ENCODE data around the gene KCNQ2. TPM values are rescaled to one million over a fixed set of nuclear protein-coding genes. Genes with fewer than 3 reads are reported as not detected.

Gene KCNQ2
- polyA plus RNA-seq, 3 donors from 2014 or later: 0.73 TPM; not detected in 2

DNA sequence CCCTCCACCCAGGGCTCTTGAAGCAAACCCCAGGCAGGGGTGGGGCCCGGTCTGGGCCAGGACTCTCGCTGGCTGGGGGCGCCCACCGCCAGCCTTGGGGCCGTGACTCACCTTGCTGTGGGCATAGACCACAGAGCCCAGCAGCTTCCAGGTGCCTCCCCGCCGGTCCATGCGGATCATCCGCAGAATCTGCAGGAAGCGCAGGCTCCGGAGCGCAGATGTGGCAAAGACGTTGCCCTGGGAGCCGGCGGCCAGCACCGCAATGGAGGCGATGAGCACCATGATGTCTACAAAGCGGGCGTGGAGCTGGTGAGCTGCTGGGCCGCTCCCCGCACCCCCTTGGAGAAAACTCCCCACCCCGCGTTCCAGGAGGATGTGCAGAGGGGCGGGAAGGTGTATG, 27.9 kb downstream of the KCNQ2 start:
- peaks cover 7 to 20% (median 16%) of the 10 kb centered on the region in 3 donors for H3K27me3 Mint-ChIP-seq (ENCODE audit: low read depth in 3 of 3)

DNA sequence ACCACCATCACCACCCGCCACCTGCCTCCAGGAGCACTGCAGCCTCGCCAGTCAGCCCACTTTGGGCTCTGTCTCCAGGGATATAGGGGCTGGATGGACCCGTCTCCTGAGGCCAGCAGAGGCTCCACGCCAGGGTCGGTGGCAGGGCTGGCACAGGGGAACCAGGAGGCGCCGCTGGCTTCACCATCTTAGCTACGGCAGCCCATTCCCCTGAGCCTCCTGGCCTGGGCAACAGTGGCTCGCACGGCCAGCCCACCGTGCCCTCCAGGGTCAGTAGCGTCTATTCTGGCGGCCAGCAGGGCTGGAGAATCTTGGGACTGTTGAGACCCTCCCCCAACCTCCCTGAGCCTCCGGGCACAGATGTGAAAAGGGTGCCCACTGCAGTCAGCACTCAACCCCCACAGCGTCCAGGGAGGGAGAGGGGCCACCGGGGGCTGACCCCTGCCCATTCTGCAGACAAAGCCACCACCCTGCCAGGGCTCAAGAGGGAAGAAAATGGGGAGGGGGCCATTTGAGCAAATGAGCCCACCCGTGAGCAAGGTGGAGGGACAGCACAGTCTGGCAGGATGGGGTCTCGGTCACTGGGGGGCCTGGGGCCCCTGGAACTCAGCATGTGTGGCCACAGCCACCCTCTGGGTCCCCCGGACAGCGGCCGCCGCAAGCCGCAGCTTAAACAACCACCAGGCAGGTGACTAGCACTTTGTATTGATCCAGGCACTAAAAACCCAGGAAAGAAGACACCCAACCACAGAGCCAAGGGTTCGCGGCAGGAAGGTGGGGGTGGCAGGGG, 28.7 kb downstream of the KCNQ2 start:
- no peak for DNase-seq
- peaks cover 16 to 19% of the 10 kb centered on the region in 2 donors for H3K4me1 Mint-ChIP-seq
- H3K9me3 Mint-ChIP-seq: no peaks in the 10 kb centered on the region
- no peaks in the 10 kb centered on the region for H3K36me3 Mint-ChIP-seq
- peak overlapping the region in 2 of 6 donors; percentile 42 to 65 for H3K27ac Mint-ChIP-seq
- no peak overlapping the region for H3K4me3 Mint-ChIP-seq
- peaks cover 7 to 20% (median 16%) of the 10 kb centered on the region in 3 donors for H3K27me3 Mint-ChIP-seq (ENCODE audit: low read depth in 3 of 3)

More for the DNA sequence above, 27.9 kb downstream of the KCNQ2 start:
- Mint-ChIP-seq H3K27ac (no peak overlapping the region), H3K4me1 (peaks cover 16 to 19% of the 10 kb centered on the region in 2 donors), H3K9me3 (no peaks in the 10 kb centered on the region), H3K4me3 (no peak overlapping the region), H3K36me3 (no peaks in the 10 kb centered on the region)
- no peak for DNase-seq

DNA sequence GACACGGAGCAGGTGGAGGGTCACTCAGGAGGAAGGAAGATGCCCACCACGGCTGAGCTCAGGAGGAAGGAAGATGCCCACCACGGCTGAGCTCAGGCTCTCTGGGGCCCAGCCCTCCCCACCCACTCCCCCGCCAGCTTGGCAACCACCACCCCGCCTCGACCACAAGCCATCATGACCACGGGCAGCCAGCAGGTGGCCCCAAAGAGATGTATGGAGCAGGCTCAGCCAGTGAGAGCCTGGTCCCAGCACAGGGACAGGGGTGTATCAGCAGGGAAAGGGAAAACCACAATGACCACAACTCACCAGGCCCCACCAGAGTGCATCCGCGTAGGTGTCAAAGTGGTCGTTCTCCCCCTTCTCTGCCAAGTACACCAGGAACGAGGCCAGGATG, 30.4 kb downstream of the KCNQ2 start:
- H3K27ac Mint-ChIP-seq: peak overlapping the region in 5 of 6 donors; percentile 8 to 66 (median 42)
- peaks cover 19 to 20% of the 10 kb centered on the region in 2 donors for H3K4me1 Mint-ChIP-seq
- H3K27me3 Mint-ChIP-seq (ENCODE audit: low read depth in 3 of 3): peaks cover 7 to 20% (median 16%) of the 10 kb centered on the region in 3 donors
- DNase-seq: peak; percentile 37 to 40 (median 37)
- no peaks in the 10 kb centered on the region for H3K36me3 Mint-ChIP-seq
- H3K9me3 Mint-ChIP-seq: no peaks in the 10 kb centered on the region
- peak overlapping the region in 1 of 5 donors; percentile 40 for H3K4me3 Mint-ChIP-seq

DNA sequence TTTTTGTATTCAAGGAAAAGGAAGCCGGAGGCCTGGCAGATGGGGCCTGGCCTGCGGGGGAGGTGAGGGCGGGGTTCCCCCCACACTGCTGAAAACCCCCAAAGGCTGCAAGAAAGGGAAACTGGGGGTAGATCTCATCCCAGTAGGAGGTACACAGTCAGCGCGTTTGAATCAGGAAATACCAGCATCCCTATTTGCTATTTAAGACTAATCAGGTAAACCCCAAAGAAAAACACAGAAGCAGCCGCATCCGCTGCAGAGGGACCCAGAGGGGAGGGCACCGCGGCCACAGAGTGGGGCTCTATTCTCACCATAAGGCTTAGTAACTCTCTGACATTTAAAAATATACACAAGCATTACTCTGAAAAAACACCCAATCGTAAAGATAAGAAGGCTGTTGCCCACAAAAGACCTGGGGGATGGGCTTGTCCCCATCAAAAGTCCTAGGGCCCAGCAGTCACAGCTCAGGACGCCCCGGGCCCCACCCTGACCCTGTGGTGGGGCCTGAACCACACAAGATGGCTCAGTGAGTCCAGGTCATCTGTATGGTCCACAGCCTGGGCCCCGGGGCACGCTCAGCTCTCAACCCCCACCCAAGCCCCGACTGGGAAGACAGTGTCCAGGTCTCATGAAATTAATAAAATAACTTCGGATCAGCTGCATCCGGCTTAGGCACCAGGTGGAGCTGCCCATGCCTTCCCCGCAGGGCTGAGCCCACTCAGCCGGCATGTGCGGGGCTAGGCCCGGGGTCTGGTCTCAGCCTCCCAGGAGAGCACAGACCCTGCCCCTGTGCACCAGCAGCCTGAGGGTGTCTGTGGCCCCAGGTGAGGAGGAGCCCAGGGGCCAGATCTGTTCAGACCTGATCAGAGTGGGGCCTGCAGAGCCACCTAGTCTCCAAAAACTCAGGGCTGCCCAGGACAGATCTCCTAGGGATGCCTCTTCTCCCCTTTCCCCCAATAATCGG, 31.0 kb downstream of the KCNQ2 start:
- Mint-ChIP-seq H3K27ac (peak overlapping the region in 4 of 6 donors; percentile 8 to 66 (median 30)), H3K4me3 (peak overlapping the region; percentile 34 to 72 (median 61))

DNA sequence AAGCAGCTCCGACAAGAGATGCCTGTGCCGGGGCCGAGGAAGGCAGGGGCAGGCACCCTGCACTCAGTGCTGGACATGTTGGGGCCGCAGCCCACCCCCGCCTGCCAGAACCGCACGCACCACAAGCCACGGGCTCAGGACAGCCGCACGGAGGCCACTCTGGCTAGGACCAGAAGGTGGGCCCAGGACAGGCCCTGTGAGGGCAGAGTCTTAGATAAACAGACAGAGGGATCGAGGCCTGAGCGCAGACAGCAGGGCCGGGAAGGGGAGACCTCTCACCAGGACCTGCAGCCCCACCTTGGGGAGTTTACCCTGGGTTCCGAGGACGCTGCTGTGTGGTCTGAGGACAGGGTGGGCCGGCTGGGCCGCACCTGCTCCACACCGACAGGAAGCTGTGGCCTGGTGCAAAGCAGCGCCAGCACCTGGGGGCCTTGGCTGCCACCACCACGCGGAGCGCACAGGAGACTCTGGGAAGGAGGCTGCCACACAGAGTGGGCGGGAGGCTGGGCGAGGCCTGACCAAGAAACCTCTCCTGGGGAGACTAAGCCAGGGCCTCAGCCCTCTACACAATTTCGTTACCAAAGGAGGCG, 32.0 kb downstream of the KCNQ2 start:
- Mint-ChIP-seq H3K4me3 (no peak overlapping the region), H3K4me1 (peaks cover 19 to 22% of the 10 kb centered on the region in 2 donors), H3K27me3 (ENCODE audit: low read depth in 3 of 3) (peaks cover 7 to 20% (median 16%) of the 10 kb centered on the region in 3 donors), H3K36me3 (no peaks in the 10 kb centered on the region), H3K27ac (no peak overlapping the region), H3K9me3 (no peaks in the 10 kb centered on the region)
- no peak for DNase-seq

More for the DNA sequence above, 31.0 kb downstream of the KCNQ2 start:
- Mint-ChIP-seq H3K36me3 (no peaks in the 10 kb centered on the region), H3K27me3 (ENCODE audit: low read depth in 3 of 3) (peaks cover 7 to 20% (median 16%) of the 10 kb centered on the region in 3 donors), H3K4me1 (peaks cover 19 to 22% of the 10 kb centered on the region in 2 donors), H3K9me3 (no peaks in the 10 kb centered on the region)
- DNase-seq: peak; percentile 17 to 22 (median 21)

DNA sequence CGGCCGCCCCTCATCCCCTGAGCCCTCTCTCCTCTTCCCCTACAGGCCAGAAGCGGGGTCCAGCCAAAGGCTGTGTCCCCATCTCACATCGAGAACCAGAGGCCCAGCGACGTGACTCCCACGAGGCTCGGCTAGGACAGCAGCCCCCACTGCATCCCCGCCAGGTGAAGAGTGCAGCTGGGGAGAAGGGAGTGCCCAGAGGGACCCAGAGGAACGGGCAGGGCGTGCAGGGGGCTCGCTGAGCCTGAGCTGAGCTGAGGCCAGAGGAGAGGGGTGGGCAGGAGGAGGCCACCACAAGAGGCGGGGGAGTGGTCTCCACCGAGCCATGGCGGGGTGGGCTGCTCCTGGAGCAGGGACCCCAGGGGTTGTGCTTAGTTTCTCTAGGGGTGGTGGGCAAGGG, 32.6 kb downstream of the KCNQ2 start:
- H3K9me3 Mint-ChIP-seq: no peaks in the 10 kb centered on the region
- no peak overlapping the region for H3K4me3 Mint-ChIP-seq
- peaks cover 21 to 24% of the 10 kb centered on the region in 2 donors for H3K4me1 Mint-ChIP-seq
- H3K27ac Mint-ChIP-seq: no peak overlapping the region
- no peak for DNase-seq
- H3K36me3 Mint-ChIP-seq: no peaks in the 10 kb centered on the region
- H3K27me3 Mint-ChIP-seq (ENCODE audit: low read depth in 3 of 3): peaks cover 10 to 20% (median 17%) of the 10 kb centered on the region in 3 donors

DNA sequence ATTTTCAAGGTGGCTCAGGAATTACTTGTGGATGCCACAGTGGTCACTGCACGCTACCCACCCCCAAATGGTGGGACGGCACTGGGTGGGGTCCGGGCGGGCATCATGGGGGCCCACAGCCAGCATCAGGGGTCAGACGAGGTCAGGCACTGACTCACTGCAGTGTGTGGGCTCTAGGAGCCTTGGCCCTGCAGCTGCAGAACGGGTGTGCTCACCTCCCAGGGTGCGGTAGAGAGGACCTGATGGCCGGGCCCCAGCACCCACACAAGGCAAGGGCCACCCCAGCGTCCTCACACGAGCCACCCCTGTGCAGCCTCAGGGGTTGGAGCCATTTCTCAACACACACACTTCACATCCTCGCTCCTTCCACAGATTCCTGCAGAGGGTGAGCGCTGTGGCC, 34.3 kb downstream of the KCNQ2 start:
- H3K9me3 Mint-ChIP-seq: no peaks in the 10 kb centered on the region
- peaks cover 12 to 16% (median 15%) of the 10 kb centered on the region in 3 donors for H3K27me3 Mint-ChIP-seq (ENCODE audit: low read depth in 3 of 3)

DNA sequence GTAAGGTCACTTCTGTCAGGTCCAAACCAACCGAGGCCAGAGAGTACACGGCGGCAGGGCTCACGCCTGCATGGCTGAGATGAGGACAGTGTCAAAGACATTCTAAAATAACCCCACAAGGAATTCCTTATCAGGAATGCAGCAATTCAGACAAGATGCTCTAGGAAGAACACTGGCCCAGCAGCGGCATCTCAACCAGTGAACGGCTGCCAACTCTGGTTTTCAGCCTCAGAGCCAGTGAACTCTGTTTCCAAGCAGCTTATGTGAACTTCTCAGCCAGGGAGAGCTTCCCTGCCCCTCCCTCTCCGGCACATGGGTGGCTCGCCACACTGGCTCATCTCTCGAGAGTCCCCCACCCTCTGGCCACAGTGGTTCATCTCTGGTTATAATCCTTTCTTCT, 36.9 kb downstream of the KCNQ2 start:
- Mint-ChIP-seq H3K4me1 (peaks cover 7 to 14% of the 10 kb centered on the region in 2 donors), H3K9me3 (no peaks in the 10 kb centered on the region), H3K4me3 (no peak overlapping the region), H3K27me3 (ENCODE audit: low read depth in 3 of 3) (peaks cover 4 to 5% (median 4%) of the 10 kb centered on the region in 3 donors), H3K27ac (no peak overlapping the region), H3K36me3 (no peaks in the 10 kb centered on the region)
- no peak for DNase-seq

More for the DNA sequence above, 34.3 kb downstream of the KCNQ2 start:
- H3K4me1 Mint-ChIP-seq: peaks cover 23 to 31% of the 10 kb centered on the region in 2 donors
- DNase-seq: no peak
- no peak overlapping the region for H3K27ac Mint-ChIP-seq
- no peaks in the 10 kb centered on the region for H3K36me3 Mint-ChIP-seq
- H3K4me3 Mint-ChIP-seq: no peak overlapping the region

DNA sequence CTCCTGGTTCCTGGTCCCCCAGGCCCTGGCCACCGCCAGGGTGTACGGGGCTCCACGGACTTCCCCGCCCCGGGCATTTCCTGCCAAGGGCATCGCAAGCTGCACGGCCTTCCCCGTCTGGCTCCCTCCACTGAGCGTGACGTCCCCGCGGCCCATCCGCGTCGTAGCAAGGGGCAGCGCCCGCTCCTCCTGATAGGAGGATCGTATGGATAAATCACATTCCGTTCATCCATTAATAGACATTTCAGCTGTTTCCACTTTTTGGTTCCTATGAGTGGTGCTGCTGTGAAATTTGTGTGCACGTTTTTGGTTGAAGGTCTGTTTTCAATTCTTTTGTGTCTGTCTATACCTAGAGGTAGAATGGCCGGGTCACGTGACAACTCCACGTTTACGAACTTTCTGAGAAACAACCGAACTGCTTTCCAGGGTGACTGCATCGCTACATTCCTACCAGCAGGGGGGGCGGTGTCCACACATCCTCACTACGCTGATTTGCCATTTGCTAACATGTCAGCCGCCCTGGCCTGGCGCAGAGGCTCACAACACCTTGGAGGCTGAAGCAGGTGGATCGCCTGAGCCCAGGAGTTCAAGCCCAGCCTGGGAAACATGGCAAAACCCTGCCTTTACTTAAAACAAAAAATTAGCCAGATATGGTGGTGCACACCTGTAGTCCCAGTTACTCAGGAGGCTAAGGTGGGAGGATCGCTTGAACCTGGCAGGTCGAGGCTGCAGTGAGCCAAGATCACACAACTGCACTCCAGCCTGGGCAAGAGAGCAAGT, 37.7 kb downstream of the KCNQ2 start:
- DNase-seq: peak; percentile 49 to 59 (median 53)
- Mint-ChIP-seq H3K36me3 (no peaks in the 10 kb centered on the region), H3K27ac (no peak overlapping the region), H3K9me3 (no peaks in the 10 kb centered on the region), H3K27me3 (ENCODE audit: low read depth in 3 of 3) (peaks cover 4 to 5% (median 4%) of the 10 kb centered on the region in 3 donors), H3K4me3 (peak overlapping the region in 3 of 5 donors; percentile 42 to 64 (median 49)), H3K4me1 (peaks cover 7 to 14% of the 10 kb centered on the region in 2 donors)

DNA sequence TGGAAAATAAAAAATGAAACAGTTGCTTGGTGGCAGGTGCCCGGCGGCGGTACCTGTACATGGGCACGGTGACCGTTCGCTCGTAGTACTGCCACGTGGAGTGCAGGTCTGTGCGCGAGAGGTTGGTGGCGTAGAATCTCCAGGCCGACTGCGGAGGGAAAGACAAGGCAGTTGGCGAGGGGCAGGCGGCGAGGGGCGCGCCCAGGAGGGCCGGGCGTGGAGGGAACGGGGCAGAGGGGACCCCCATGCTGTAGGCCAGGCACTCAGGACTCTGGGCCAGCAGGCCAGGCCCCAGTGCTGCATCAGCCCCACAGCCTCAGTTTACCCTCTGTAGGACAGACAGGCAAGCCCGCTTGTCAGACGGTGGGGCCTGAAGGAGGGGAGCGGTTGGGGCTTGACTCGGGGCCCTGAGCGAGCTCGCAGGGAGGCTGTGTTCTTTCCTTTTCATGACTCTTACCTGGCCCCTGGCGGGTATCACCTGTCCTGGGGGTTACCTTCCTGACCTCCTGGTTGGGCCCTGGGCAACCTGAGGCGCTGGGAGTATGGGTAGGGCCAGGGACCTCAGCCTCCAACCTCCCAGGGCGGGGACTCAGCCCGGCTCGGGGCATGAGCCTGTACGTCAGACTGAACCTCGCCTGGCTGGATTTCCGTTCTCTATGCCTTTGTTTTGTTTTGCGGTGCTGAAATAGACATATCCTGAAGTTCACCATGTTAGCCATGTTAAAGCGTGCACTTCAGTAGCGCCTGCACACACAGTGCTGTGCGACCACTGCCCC, 38.5 kb downstream of the KCNQ2 start:
- Mint-ChIP-seq H3K4me3 (no peak overlapping the region), H3K36me3 (no peaks in the 10 kb centered on the region), H3K27ac (no peak overlapping the region), H3K4me1 (peaks cover 7 to 14% of the 10 kb centered on the region in 2 donors), H3K9me3 (no peaks in the 10 kb centered on the region), H3K27me3 (ENCODE audit: low read depth in 3 of 3) (peaks cover 4 to 5% (median 4%) of the 10 kb centered on the region in 3 donors)
- DNase-seq: no peak

DNA sequence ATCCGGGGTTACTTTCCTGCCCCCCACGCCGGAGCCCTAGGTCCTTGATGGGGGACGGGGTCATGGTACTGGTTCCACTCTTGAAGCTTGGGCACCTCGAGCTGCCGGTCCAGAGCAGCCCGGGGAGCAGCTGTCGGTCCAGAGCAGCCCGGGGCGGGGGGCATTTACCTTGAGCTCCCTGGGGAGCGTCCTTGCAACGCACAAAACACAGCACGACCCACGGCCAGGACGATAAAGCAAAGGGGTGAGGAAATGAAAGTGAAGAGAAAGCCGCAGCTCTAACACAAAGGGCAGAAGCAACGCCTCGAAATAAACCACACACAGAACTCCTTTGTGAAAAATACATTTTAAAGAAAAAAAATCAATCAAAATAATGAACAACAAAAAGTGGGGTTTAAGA, 39.1 kb downstream of the KCNQ2 start:
- Mint-ChIP-seq H3K36me3 (no peaks in the 10 kb centered on the region), H3K27ac (no peak overlapping the region), H3K4me3 (peak overlapping the region in 1 of 5 donors; percentile 42), H3K4me1 (peaks cover 7 to 14% of the 10 kb centered on the region in 2 donors), H3K27me3 (ENCODE audit: low read depth in 3 of 3) (peaks cover 3 to 5% (median 4%) of the 10 kb centered on the region in 3 donors), H3K9me3 (no peaks in the 10 kb centered on the region)
- no peak for DNase-seq

DNA sequence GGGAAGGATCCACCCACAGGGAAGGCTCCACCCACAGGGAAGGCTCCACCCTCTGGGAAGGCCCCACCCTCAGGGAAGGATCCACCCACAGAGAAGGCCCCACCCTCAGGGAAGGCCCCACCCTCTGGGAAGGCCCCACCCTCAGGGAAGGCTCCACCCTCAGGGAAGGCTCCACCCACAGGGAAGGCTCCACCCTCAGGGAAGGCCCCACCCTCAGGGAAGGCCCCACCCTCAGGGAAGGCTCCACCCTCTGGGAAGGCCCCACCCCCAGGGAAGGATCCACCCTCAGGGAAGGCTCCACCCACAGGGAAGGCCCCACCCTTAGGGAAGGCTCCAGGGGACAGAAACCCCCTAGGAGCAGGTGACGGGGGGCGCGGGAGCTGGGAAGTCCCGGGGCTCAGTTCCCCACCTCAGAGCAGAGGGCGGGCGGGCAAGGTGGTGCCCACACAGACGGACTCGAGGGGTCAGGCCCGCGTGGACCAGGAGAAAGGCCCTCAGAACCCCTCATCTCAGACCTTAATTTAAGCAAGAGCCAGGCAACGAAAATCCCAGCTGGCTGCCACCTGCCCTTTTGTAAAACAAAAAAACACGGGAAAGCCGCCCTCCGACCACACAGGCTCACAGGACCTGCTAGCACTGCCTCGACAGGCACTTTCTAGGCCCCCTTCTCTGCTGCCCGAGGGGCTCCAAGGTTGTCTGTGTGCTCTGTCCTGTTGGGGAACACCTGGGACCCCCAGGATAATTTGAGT, 39.7 kb downstream of the KCNQ2 start:
- Mint-ChIP-seq H3K9me3 (no peaks in the 10 kb centered on the region), H3K4me1 (peaks cover 7 to 14% of the 10 kb centered on the region in 2 donors), H3K36me3 (no peaks in the 10 kb centered on the region), H3K27ac (no peak overlapping the region), H3K27me3 (ENCODE audit: low read depth in 3 of 3) (peaks cover 3 to 5% (median 4%) of the 10 kb centered on the region in 3 donors), H3K4me3 (no peak overlapping the region)
- DNase-seq: no peak
